ENCODE data around the gene BCHE. TPM values are rescaled to one million over a fixed set of nuclear protein-coding genes. Genes with fewer than 3 reads are reported as not detected.

The BCHE gene
- total RNA-seq, 1 donor from 2014 or later, result not detected

DNA sequence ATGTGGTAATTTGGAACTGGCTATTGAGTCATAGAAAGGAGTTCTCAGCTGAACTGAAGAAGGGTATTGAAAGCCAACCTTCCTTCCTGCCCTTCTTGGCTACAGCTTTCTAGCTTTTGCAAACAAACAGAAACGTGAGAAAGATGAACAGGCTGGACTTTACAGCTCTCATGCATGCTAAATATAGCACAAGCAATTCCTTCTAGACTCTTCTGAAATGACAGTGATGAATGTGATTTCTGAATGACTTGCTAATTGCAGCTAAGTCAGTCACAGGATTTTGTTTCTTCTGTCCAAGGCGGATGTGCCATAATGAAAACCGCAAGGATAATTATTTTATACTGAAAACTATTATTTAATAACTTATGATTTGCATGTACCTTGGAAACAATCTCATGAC, 36.3 kb downstream of the BCHE start:
- Mint-ChIP-seq H3K4me1 (no peaks in the 10 kb centered on the region), H3K36me3 (ENCODE audit: low read depth) (no peaks in the 10 kb centered on the region), H3K9me3 (no peaks in the 10 kb centered on the region)

GRCh38 chr3:165799026-165799425, 38.2 kb downstream of the BCHE start:
- DNase-seq, result no peak
- Mint-ChIP-seq H3K9me3 (no peaks in the 10 kb centered on the region), H3K36me3 (ENCODE audit: low read depth) (no peaks in the 10 kb centered on the region), H3K27ac (no peak overlapping the region), H3K27me3 (no peaks in the 10 kb centered on the region), H3K4me1 (no peaks in the 10 kb centered on the region), H3K4me3 (no peak overlapping the region)
- intact Hi-C loops (cut with micrococcal nuclease), result no loop called here

More for the DNA sequence above, 36.3 kb downstream of the BCHE start:
- intact Hi-C loops (cut with micrococcal nuclease), result no loop called here
- no peak for DNase-seq
- Mint-ChIP-seq H3K27me3 (no peaks in the 10 kb centered on the region), H3K27ac (no peak overlapping the region), H3K4me3 (no peak overlapping the region)

GRCh38 chr3:165797551-165797950, 39.7 kb downstream of the BCHE start:
- no peak overlapping the region for H3K27ac Mint-ChIP-seq
- no peak overlapping the region for H3K4me3 Mint-ChIP-seq
- no peak for DNase-seq
- no peaks in the 10 kb centered on the region for H3K4me1 Mint-ChIP-seq
- intact Hi-C loops (cut with micrococcal nuclease), result no loop called here
- H3K36me3 Mint-ChIP-seq (ENCODE audit: low read depth), result no peaks in the 10 kb centered on the region
- no peaks in the 10 kb centered on the region for H3K27me3 Mint-ChIP-seq
- no peaks in the 10 kb centered on the region for H3K9me3 Mint-ChIP-seq

DNA sequence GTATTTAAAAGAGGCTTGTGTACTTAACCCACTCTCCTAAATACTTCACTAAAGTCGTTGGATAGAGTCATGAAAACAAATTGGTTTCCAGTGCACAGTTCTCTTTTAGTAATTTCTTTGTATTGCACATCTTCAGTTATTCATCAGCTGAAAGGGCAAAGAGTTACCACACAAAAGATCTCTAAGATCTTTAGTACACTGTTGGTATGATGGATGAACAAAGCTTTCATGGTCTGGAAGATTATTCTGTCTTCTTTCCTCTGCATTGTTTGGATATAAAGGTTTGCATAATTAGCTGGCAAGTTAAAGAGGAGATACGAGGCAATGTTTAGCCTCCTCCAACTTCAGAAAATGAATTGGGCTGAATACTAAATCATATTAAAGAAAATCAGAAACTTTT, 40.5 kb downstream of the BCHE start:
- H3K9me3 Mint-ChIP-seq, result no peaks in the 10 kb centered on the region
- no peaks in the 10 kb centered on the region for H3K27me3 Mint-ChIP-seq
- H3K36me3 Mint-ChIP-seq (ENCODE audit: low read depth), result no peaks in the 10 kb centered on the region
- intact Hi-C loops (cut with micrococcal nuclease), result no loop called here
- no peak for DNase-seq
- H3K4me1 Mint-ChIP-seq, result no peaks in the 10 kb centered on the region
- no peak overlapping the region for H3K4me3 Mint-ChIP-seq
- H3K27ac Mint-ChIP-seq, result no peak overlapping the region

DNA sequence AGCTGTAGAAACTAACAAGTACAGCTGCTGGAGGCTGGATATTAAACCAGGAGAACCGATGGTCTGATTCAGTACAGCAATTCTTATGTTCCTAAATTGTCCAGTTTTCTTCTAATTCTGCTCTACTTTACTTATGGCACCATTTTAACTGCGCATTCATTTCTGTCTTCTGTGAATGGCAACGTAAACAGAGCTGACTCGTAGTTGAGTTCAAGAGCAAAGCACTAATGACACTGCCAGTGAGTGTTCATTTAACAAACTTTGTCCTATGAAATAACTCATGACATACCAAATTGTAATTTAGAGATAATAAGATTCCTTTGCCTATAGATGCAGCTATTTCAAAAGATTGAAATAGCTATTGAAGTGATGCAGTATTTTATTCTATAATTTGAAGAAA, 48.7 kb downstream of the BCHE start:
- intact Hi-C loops (cut with micrococcal nuclease), result no loop called here
- H3K9me3 Mint-ChIP-seq, result peaks cover 14% of the 10 kb centered on the region
- no peaks in the 10 kb centered on the region for H3K27me3 Mint-ChIP-seq
- H3K27ac Mint-ChIP-seq, result no peak overlapping the region
- H3K4me1 Mint-ChIP-seq, result no peaks in the 10 kb centered on the region
- no peak overlapping the region for H3K4me3 Mint-ChIP-seq
- no peak for DNase-seq
- no peaks in the 10 kb centered on the region for H3K36me3 Mint-ChIP-seq (ENCODE audit: low read depth)

DNA sequence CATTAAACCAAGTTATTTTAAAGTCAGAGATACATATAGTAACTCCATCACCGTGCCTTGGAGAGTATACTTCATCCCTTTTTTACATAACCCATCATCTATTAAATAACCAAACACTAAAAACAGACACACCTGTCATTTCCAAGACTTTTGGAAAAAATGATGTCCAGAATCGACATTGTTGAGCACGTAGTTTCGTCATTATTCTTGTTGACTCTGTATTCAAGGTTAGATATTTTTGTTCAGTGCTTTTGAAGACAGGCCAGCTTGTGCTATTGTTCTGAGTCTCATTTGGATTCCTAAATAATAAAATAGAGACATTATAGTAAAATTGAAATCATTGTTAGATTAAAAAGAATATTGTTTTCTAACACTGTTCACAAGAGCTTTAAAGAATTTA, 51.2 kb downstream of the BCHE start:
- no peaks in the 10 kb centered on the region for H3K27me3 Mint-ChIP-seq
- no peaks in the 10 kb centered on the region for H3K4me1 Mint-ChIP-seq
- no peak overlapping the region for H3K27ac Mint-ChIP-seq
- H3K4me3 Mint-ChIP-seq, result no peak overlapping the region
- peaks cover 13% of the 10 kb centered on the region for H3K9me3 Mint-ChIP-seq
- intact Hi-C loops (cut with micrococcal nuclease), result no loop called here
- no peak for DNase-seq
- H3K36me3 Mint-ChIP-seq (ENCODE audit: low read depth), result no peaks in the 10 kb centered on the region

DNA sequence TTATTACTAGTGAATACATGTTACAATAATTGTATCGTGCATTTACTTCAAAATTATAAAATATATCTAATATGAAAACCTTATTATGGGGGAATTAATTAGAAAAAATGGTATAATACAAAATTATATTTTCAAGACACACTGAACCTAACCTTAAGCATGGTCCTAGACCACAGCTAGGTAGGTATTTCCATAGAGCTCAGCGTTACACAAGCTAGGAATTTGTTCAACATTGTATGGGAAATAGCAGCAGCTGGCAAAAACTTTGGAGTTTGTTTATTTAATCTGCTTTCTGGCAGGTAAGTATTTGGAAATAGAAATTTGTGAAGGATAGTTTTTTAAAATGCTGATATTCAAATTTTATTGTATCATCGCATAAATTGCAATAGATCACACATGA, 52.9 kb downstream of the BCHE start:
- no peak for DNase-seq
- no peaks in the 10 kb centered on the region for H3K27me3 Mint-ChIP-seq
- no peak overlapping the region for H3K4me3 Mint-ChIP-seq
- no peaks in the 10 kb centered on the region for H3K36me3 Mint-ChIP-seq (ENCODE audit: low read depth)
- H3K9me3 Mint-ChIP-seq, result peaks cover 4% of the 10 kb centered on the region
- intact Hi-C loops (cut with micrococcal nuclease), result no loop called here
- H3K4me1 Mint-ChIP-seq, result no peaks in the 10 kb centered on the region
- no peak overlapping the region for H3K27ac Mint-ChIP-seq

- H3K4me1 Mint-ChIP-seq, result no peaks in the 10 kb centered on the region
- H3K27ac Mint-ChIP-seq, result no peak overlapping the region
- intact Hi-C loops (cut with micrococcal nuclease), result no loop called here
- DNase-seq, result no peak
- peaks cover 4% of the 10 kb centered on the region for H3K9me3 Mint-ChIP-seq
- no peaks in the 10 kb centered on the region for H3K36me3 Mint-ChIP-seq (ENCODE audit: low read depth)
- no peaks in the 10 kb centered on the region for H3K27me3 Mint-ChIP-seq
- H3K4me3 Mint-ChIP-seq, result no peak overlapping the region
Observed at GRCh38 chr3:165783383-165783782, 53.8 kb downstream of the BCHE start.

DNA sequence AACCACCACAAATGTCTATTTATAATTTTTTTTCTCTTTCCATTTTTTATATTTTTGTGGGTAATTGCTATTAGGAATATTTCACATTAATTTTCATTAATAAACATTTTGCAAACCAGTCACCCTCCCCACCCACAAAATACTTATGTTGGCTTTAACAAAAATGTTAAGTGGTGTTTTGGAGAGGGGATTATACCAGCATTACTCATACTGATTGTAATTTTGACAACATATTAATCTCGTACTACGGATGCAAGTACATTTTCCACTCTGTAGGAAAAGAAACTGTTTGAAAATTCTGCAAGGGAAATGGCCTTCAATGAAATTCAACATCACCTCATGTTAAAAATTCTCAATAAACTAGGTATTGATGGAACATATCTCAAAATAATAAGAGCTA, 58.3 kb downstream of the BCHE start:
- no peaks in the 10 kb centered on the region for H3K4me1 Mint-ChIP-seq
- no peak overlapping the region for H3K27ac Mint-ChIP-seq
- H3K27me3 Mint-ChIP-seq, result no peaks in the 10 kb centered on the region
- DNase-seq, result no peak
- no peaks in the 10 kb centered on the region for H3K36me3 Mint-ChIP-seq (ENCODE audit: low read depth)
- intact Hi-C loops (cut with micrococcal nuclease), result no loop called here
- no peak overlapping the region for H3K4me3 Mint-ChIP-seq
- H3K9me3 Mint-ChIP-seq, result peaks cover 4% of the 10 kb centered on the region

GRCh38 chr3:165778456-165778855, 58.8 kb downstream of the BCHE start:
- no peak for DNase-seq
- no peaks in the 10 kb centered on the region for H3K27me3 Mint-ChIP-seq
- no peaks in the 10 kb centered on the region for H3K36me3 Mint-ChIP-seq (ENCODE audit: low read depth)
- H3K4me1 Mint-ChIP-seq, result no peaks in the 10 kb centered on the region
- H3K27ac Mint-ChIP-seq, result no peak overlapping the region
- intact Hi-C loops (cut with micrococcal nuclease), result no loop called here
- H3K4me3 Mint-ChIP-seq, result no peak overlapping the region
- H3K9me3 Mint-ChIP-seq, result peaks cover 4% of the 10 kb centered on the region

GRCh38 chr3:165775824-165776223, 61.4 kb downstream of the BCHE start:
- intact Hi-C loops (cut with micrococcal nuclease), result no loop called here

GRCh38 chr3:165770781-165771180, 66.4 kb downstream of the BCHE start:
- DNase-seq, result no peak
- intact Hi-C loops (cut with micrococcal nuclease), result no loop called here
- peaks cover 4% of the 10 kb centered on the region for H3K9me3 Mint-ChIP-seq
- H3K27me3 Mint-ChIP-seq, result no peaks in the 10 kb centered on the region
- no peak overlapping the region for H3K27ac Mint-ChIP-seq
- H3K4me3 Mint-ChIP-seq, result no peak overlapping the region
- no peaks in the 10 kb centered on the region for H3K36me3 Mint-ChIP-seq (ENCODE audit: low read depth)
- H3K4me1 Mint-ChIP-seq, result no peaks in the 10 kb centered on the region

More at GRCh38 chr3:165775824-165776223, 61.4 kb downstream of the BCHE start:
- Mint-ChIP-seq H3K27ac (no peak overlapping the region), H3K27me3 (no peaks in the 10 kb centered on the region), H3K9me3 (no peaks in the 10 kb centered on the region), H3K4me3 (no peak overlapping the region), H3K4me1 (no peaks in the 10 kb centered on the region), H3K36me3 (ENCODE audit: low read depth) (no peaks in the 10 kb centered on the region)
- no peak for DNase-seq

- intact Hi-C loops (cut with micrococcal nuclease), result no loop called here
- H3K4me1 Mint-ChIP-seq, result no peaks in the 10 kb centered on the region
- no peak for DNase-seq
- no peaks in the 10 kb centered on the region for H3K27me3 Mint-ChIP-seq
- no peaks in the 10 kb centered on the region for H3K36me3 Mint-ChIP-seq (ENCODE audit: low read depth)
- H3K4me3 Mint-ChIP-seq, result no peak overlapping the region
- peaks cover 4% of the 10 kb centered on the region for H3K9me3 Mint-ChIP-seq
- H3K27ac Mint-ChIP-seq, result no peak overlapping the region
Observed at GRCh38 chr3:165768680-165769079, 68.5 kb downstream of the BCHE start.

GRCh38 chr3:165759041-165759440, 78.2 kb downstream of the BCHE start:
- no peaks in the 10 kb centered on the region for H3K4me1 Mint-ChIP-seq
- no peaks in the 10 kb centered on the region for H3K36me3 Mint-ChIP-seq (ENCODE audit: low read depth)
- no peak overlapping the region for H3K27ac Mint-ChIP-seq
- intact Hi-C loops (cut with micrococcal nuclease), result no loop called here
- no peaks in the 10 kb centered on the region for H3K9me3 Mint-ChIP-seq
- no peak for DNase-seq
- H3K4me3 Mint-ChIP-seq, result no peak overlapping the region
- H3K27me3 Mint-ChIP-seq, result no peaks in the 10 kb centered on the region

- intact Hi-C loops (cut with micrococcal nuclease), result no loop called here
- Mint-ChIP-seq H3K27me3 (no peaks in the 10 kb centered on the region), H3K9me3 (no peaks in the 10 kb centered on the region), H3K4me3 (no peak overlapping the region), H3K27ac (no peak overlapping the region), H3K36me3 (ENCODE audit: low read depth) (no peaks in the 10 kb centered on the region), H3K4me1 (no peaks in the 10 kb centered on the region)
- no peak for DNase-seq
Observed at GRCh38 chr3:165755571-165755970, 81.7 kb downstream of the BCHE start.

Data from activated CD4-positive, alpha-beta T cell treated with anti-CD3 and anti-CD28 coated beads, Interleukin-2, amount 10 ng/mL, durations not matched to agents 24 days and 14 days (primary cell).